GM12892 (cell line): ENCODE data around the gene SPATA13.

Experiments used
- POLR2A ChIP-seq: IDR thresholded peaks from 2 replicates; pipeline ENCODE4 v1.6.1; 2011; ENCODE audit warnings: low read depth, low read length, control low read depth
- POLR2AphosphoS5 ChIP-seq: IDR thresholded peaks from 2 replicates; pipeline ENCODE4 v1.6.1; 2011; ENCODE audit warnings: low read depth, low read length, control low read depth
- TAF1 ChIP-seq: IDR thresholded peaks from 2 replicates; pipeline ENCODE4 v1.6.1; 2011; ENCODE audit warnings: low read depth, mild to moderate bottlenecking, control low read depth, low read length, borderline replicate concordance

DNA sequence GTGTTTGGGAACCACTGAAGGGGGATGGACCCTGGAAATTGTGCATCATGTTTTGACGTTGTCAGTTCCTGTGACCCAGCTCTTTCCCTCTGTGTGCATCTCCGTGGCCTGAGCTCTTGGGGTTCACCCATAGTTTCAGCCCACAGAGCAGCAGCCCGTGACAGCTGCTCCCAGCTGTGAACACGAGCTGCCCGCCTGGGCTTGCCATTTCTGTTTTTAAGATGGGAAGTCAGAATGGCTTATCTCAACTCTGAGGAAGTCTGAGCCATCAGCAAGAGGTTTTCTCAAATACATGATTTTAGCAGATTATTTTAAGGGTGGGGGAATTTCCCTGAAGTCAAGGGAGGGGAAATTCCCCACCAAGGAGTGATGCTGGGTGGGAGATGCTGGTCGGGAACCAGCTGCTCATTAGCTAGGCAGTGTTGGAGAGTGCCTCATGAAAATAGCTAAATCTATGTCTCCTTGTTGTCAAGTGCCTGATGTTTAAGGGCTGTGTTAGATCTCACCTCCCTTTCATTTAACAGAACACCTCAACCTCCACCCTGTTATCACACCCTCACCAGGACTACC lies 114.0 kb downstream of the SPATA13 start:
- no peak for TF ChIP-seq POLR2A
- TF ChIP-seq TAF1: no peak
- TF ChIP-seq POLR2AphosphoS5: no peak
